ENCODE measurements around the gene NOG.
A peak's percentile ranks its signal among the peaks of the same experiment; 100 is the strongest.

DNA sequence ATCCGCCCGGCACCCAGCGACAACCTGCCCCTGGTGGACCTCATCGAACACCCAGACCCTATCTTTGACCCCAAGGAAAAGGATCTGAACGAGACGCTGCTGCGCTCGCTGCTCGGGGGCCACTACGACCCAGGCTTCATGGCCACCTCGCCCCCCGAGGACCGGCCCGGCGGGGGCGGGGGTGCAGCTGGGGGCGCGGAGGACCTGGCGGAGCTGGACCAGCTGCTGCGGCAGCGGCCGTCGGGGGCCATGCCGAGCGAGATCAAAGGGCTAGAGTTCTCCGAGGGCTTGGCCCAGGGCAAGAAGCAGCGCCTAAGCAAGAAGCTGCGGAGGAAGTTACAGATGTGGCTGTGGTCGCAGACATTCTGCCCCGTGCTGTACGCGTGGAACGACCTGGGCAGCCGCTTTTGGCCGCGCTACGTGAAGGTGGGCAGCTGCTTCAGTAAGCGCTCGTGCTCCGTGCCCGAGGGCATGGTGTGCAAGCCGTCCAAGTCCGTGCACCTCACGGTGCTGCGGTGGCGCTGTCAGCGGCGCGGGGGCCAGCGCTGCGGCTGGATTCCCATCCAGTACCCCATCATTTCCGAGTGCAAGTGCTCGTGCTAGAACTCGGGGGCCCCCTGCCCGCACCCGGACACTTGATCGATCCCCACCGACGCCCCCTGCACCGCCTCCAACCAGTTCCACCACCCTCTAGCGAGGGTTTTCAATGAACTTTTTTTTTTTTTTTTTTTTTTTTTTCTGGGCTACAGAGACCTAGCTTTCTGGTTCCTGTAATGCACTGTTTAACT is 1.0 kb downstream of the NOG start:
- TF ChIP-seq, protein P1, sequence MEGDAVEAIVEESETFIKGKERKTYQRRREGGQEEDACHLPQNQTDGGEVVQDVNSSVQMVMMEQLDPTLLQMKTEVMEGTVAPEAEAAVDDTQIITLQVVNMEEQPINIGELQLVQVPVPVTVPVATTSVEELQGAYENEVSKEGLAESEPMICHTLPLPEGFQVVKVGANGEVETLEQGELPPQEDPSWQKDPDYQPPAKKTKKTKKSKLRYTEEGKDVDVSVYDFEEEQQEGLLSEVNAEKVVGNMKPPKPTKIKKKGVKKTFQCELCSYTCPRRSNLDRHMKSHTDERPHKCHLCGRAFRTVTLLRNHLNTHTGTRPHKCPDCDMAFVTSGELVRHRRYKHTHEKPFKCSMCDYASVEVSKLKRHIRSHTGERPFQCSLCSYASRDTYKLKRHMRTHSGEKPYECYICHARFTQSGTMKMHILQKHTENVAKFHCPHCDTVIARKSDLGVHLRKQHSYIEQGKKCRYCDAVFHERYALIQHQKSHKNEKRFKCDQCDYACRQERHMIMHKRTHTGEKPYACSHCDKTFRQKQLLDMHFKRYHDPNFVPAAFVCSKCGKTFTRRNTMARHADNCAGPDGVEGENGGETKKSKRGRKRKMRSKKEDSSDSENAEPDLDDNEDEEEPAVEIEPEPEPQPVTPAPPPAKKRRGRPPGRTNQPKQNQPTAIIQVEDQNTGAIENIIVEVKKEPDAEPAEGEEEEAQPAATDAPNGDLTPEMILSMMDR (IDR thresholded peaks at IDR 0.05 in 4 of 5, conservative IDR thresholded peaks at IDR 0.05 in 1 of 5): no peak
- peak in 1 of 2 donors; percentile 26 for TF ChIP-seq POLR2A (IDR thresholded peaks at IDR 0.05)
